HG03060 (cell line): ENCODE measurements around the gene DOK3.
A peak's percentile ranks its signal among the peaks of the same experiment; 100 is the strongest.

Experiments used
- ATAC-seq: cut with Tn5 transposase; IDR thresholded peaks from one replicate; pipeline ENCODE4 v1.9.1; 2021; ENCODE audit warnings: low read depth, moderate number of reproducible peaks; ENCODE audit not compliant: unreplicated experiment

DOK3 gene

GRCh38 chr5:177501874-177502678 lies 7.5 kb downstream of the DOK3 start:
- ATAC-seq = no peak

- ATAC-seq = no peak
Measured at GRCh38 chr5:177500685-177501522, 8.7 kb downstream of the DOK3 start.

GRCh38 chr5:177499842-177500241 lies 9.8 kb downstream of the DOK3 start:
- ATAC-seq = no peak

- no peak for ATAC-seq
Measured at GRCh38 chr5:177498013-177498787, 11.4 kb downstream of the DOK3 start.

- peak; percentile 51 for ATAC-seq
Measured at GRCh38 chr5:177497292-177498012, 12.2 kb downstream of the DOK3 start, which contains the start of gene PDLIM7. TSS of gene PDLIM7 (minus strand) at chr5:177497604. CDS start at chr5:177496512, 1,092 bp downstream.

GRCh38 chr5:177496727-177497291 lies 12.8 kb downstream of the DOK3 start:
- no peak for ATAC-seq

GRCh38 chr5:177496070-177496726 lies 13.4 kb downstream of the DOK3 start:
- no peak for ATAC-seq

- no peak for ATAC-seq
Measured at GRCh38 chr5:177495243-177496060, 14.2 kb downstream of the DOK3 start.

- no peak for ATAC-seq
Measured at GRCh38 chr5:177494346-177495195, 15.1 kb downstream of the DOK3 start.

- no peak for ATAC-seq
Measured at GRCh38 chr5:177493795-177494345, 15.8 kb downstream of the DOK3 start.

GRCh38 chr5:177492841-177493240 lies 16.8 kb downstream of the DOK3 start:
- no peak for ATAC-seq

- no peak for ATAC-seq
Measured at GRCh38 chr5:177491983-177492746, 17.5 kb downstream of the DOK3 start.

GRCh38 chr5:177491429-177491945 lies 18.1 kb downstream of the DOK3 start:
- no peak for ATAC-seq

- ATAC-seq = no peak
Measured at GRCh38 chr5:177490992-177491391, 18.6 kb downstream of the DOK3 start.

GRCh38 chr5:177490311-177490991 lies 19.2 kb downstream of the DOK3 start:
- no peak for ATAC-seq
